ENCODE measurements around the gene APBA2.

APBA2 gene

GRCh38 chr15:28934645-28935044 is 48.9 kb downstream of the APBA2 start:
- Histone ChIP-seq H3K4me2 (ENCODE audit: low read depth, low read length) (no peak overlapping the region), H4K20me1 (ENCODE audit: insufficient read depth, low read length) (no peaks in the 10 kb centered on the region), H3K4me1 (ENCODE audit: low read length) (0 out of 2 replicates have a peak, but pooled peaks cover 3% of the 10 kb centered on the region)

GRCh38 chr15:28935316-28935715 is 49.5 kb downstream of the APBA2 start:
- H3F3A ChIP-seq (ENCODE audit: insufficient read depth, low read length), result no peaks in the 10 kb centered on the region
- H3K79me2 ChIP-seq (ENCODE audit: low read length), result no peaks in the 10 kb centered on the region
- no peaks in the 10 kb centered on the region for H3K9me2 ChIP-seq (replicated peaks; ENCODE audit: insufficient read depth, low read length)
- no peak for TF ChIP-seq CTCF (IDR thresholded peaks at IDR 0.05; ENCODE audit: low read length)
- TF ChIP-seq EZH2phosphoT487 (IDR thresholded peaks at IDR 0.05; ENCODE audit: low read length), result no peak
- TF ChIP-seq EZH2 (optimal IDR thresholded peaks at IDR 0.05; ENCODE audit: low read depth, low read length), result no peak
- H2AFZ ChIP-seq (ENCODE audit: low read length), result no peak overlapping the region
- H3K27me3 ChIP-seq (replicated peaks; ENCODE audit: insufficient read depth, low read length), result no peaks in the 10 kb centered on the region
- H3K9ac ChIP-seq (ENCODE audit: low read length), result no peak overlapping the region
- no peak overlapping the region for H3K4me3 ChIP-seq (ENCODE audit: low read length)
- H3K4me1 ChIP-seq (ENCODE audit: low read length), result 0 out of 2 replicates have a peak, but pooled peaks cover 3% of the 10 kb centered on the region
- H3K27ac ChIP-seq (ENCODE audit: low read length), result no peak overlapping the region
- H3K4me2 ChIP-seq (ENCODE audit: low read depth, low read length), result no peak overlapping the region
- no peaks in the 10 kb centered on the region for H3K36me3 ChIP-seq (replicated peaks; ENCODE audit: insufficient read depth, low read length)
- no peaks in the 10 kb centered on the region for H4K20me1 ChIP-seq (ENCODE audit: insufficient read depth, low read length)
- DNase-seq, result no peak
- H3K9me3 ChIP-seq (replicated peaks; ENCODE audit: insufficient read depth, low read length), result no peaks in the 10 kb centered on the region

More at GRCh38 chr15:28934645-28935044, 48.9 kb downstream of the APBA2 start:
- H3K79me2 ChIP-seq (ENCODE audit: low read length), result no peaks in the 10 kb centered on the region
- no peak overlapping the region for H3K27ac ChIP-seq (ENCODE audit: low read length)
- no peaks in the 10 kb centered on the region for H3F3A ChIP-seq (ENCODE audit: insufficient read depth, low read length)
- no peak overlapping the region for H3K9ac ChIP-seq (ENCODE audit: low read length)
- H2AFZ ChIP-seq (ENCODE audit: low read length), result no peak overlapping the region
- DNase-seq, result no peak
- TF ChIP-seq CTCF (IDR thresholded peaks at IDR 0.05; ENCODE audit: low read length) (no peak), EZH2phosphoT487 (IDR thresholded peaks at IDR 0.05; ENCODE audit: low read length) (no peak), EZH2 (optimal IDR thresholded peaks at IDR 0.05; ENCODE audit: low read depth, low read length) (no peak)
- H3K36me3 ChIP-seq (replicated peaks; ENCODE audit: insufficient read depth, low read length), result no peaks in the 10 kb centered on the region
- no peaks in the 10 kb centered on the region for H3K9me3 ChIP-seq (replicated peaks; ENCODE audit: insufficient read depth, low read length)
- no peaks in the 10 kb centered on the region for H3K9me2 ChIP-seq (replicated peaks; ENCODE audit: insufficient read depth, low read length)
- H3K27me3 ChIP-seq (replicated peaks; ENCODE audit: insufficient read depth, low read length), result no peaks in the 10 kb centered on the region
- no peak overlapping the region for H3K4me3 ChIP-seq (ENCODE audit: low read length)

GRCh38 chr15:28936081-28936480 is 50.3 kb downstream of the APBA2 start:
- TF ChIP-seq CTCF (IDR thresholded peaks at IDR 0.05; ENCODE audit: low read length), result no peak
- no peak for TF ChIP-seq EZH2 (optimal IDR thresholded peaks at IDR 0.05; ENCODE audit: low read depth, low read length)
- Histone ChIP-seq H3K9me2 (replicated peaks; ENCODE audit: insufficient read depth, low read length) (no peaks in the 10 kb centered on the region), H3F3A (ENCODE audit: insufficient read depth, low read length) (no peaks in the 10 kb centered on the region), H3K4me2 (ENCODE audit: low read depth, low read length) (no peak overlapping the region), H3K9me3 (replicated peaks; ENCODE audit: insufficient read depth, low read length) (no peaks in the 10 kb centered on the region), H3K9ac (ENCODE audit: low read length) (no peak overlapping the region), H3K27me3 (replicated peaks; ENCODE audit: insufficient read depth, low read length) (no peaks in the 10 kb centered on the region), H3K4me1 (ENCODE audit: low read length) (0 out of 2 replicates have a peak, but pooled peaks cover 3% of the 10 kb centered on the region), H3K36me3 (replicated peaks; ENCODE audit: insufficient read depth, low read length) (no peaks in the 10 kb centered on the region), H4K20me1 (ENCODE audit: insufficient read depth, low read length) (no peaks in the 10 kb centered on the region), H3K4me3 (ENCODE audit: low read length) (no peak overlapping the region), H3K27ac (ENCODE audit: low read length) (no peak overlapping the region), H2AFZ (ENCODE audit: low read length) (no peak overlapping the region), H3K79me2 (ENCODE audit: low read length) (no peaks in the 10 kb centered on the region)
- DNase-seq, result no peak

All from MM.1S (cell line).